ENCODE results near the gene NNAT.
"Not testable (repeated sequence)": the region's sequence is repeated elsewhere in the genome, so short reads cannot be mapped to it uniquely, and the experiment has no call there.

The NNAT gene

GRCh38 chr20:37477041-37477440 lies 44.0 kb upstream of the NNAT start:
- H3K4me1 Mint-ChIP-seq: peaks cover 63% of the 10 kb centered on the region
- no peaks in the 10 kb centered on the region for H3K36me3 Mint-ChIP-seq (ENCODE audit: low read depth)
- TF ChIP-seq, protein P1, sequence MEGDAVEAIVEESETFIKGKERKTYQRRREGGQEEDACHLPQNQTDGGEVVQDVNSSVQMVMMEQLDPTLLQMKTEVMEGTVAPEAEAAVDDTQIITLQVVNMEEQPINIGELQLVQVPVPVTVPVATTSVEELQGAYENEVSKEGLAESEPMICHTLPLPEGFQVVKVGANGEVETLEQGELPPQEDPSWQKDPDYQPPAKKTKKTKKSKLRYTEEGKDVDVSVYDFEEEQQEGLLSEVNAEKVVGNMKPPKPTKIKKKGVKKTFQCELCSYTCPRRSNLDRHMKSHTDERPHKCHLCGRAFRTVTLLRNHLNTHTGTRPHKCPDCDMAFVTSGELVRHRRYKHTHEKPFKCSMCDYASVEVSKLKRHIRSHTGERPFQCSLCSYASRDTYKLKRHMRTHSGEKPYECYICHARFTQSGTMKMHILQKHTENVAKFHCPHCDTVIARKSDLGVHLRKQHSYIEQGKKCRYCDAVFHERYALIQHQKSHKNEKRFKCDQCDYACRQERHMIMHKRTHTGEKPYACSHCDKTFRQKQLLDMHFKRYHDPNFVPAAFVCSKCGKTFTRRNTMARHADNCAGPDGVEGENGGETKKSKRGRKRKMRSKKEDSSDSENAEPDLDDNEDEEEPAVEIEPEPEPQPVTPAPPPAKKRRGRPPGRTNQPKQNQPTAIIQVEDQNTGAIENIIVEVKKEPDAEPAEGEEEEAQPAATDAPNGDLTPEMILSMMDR (IDR thresholded peaks at IDR 0.05; ENCODE audit: unreplicated experiment in 3 of 3): no peak
- H3K4me3 Mint-ChIP-seq: no peak overlapping the region
- peaks cover 5% of the 10 kb centered on the region for H3K27me3 Mint-ChIP-seq (ENCODE audit: low read depth)
- H3K27ac Mint-ChIP-seq: no peak overlapping the region
- peaks cover 4% of the 10 kb centered on the region for H3K9me3 Mint-ChIP-seq

GRCh38 chr20:37479266-37479665 lies 41.8 kb upstream of the NNAT start:
- Mint-ChIP-seq H3K36me3 (ENCODE audit: low read depth) (no peaks in the 10 kb centered on the region), H3K4me1 (peaks cover 54% of the 10 kb centered on the region), H3K9me3 (peaks cover 10% of the 10 kb centered on the region), H3K4me3 (peak overlapping the region in 1 of 3 experiments; percentile 30), H3K27ac (peak overlapping the region in 2 of 3 experiments; percentile 49 to 89), H3K27me3 (ENCODE audit: low read depth) (peaks cover 5% of the 10 kb centered on the region)
- TF ChIP-seq, protein P1 (IDR thresholded peaks at IDR 0.05; ENCODE audit: unreplicated experiment in 3 of 3): no peak

DNA sequence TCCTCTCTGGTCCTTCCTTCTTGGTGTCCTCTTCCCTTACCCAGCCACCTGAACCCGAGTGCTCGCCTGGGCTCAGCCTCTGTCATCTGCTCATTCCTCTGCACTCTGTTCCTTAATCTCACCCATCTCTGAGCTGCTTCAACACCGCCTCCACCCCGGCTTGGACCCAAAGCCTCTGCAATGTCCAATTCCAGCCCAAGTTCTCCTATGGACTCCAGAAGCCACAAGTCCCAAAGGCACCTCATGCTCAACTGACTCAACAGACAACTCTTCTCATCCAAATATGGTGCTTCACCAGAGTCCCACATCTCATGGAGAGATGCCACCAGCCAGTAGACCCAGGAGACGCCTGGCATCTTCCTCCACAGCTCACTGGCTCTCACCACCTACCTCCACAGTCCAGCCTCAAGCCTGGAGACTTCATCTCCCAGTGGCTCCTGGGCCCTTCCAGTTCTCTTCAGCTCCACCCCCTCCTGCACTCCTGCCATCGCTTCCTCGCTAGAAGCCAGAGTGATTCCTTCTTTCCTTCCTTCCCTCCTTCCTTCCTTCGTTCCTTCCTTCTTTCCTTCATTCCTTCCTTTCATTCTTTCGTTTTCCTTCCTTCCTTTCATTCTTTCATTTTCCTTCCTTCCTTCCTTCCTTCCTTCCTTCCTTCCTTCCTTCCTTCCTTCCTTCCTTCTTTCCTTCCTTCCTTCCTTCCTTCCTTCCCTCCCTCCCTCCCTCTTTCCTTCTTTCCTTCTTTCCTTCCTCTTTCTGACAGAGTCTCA lies 40.9 kb upstream of the NNAT start:
- peaks cover 5% of the 10 kb centered on the region for H3K27me3 Mint-ChIP-seq (ENCODE audit: low read depth)
- H3K27ac Mint-ChIP-seq: peak overlapping the region in 1 of 3 experiments; percentile 89
- TF ChIP-seq, protein P1 (IDR thresholded peaks at IDR 0.05; ENCODE audit: unreplicated experiment in 3 of 3): no peak
- no peaks in the 10 kb centered on the region for H3K36me3 Mint-ChIP-seq (ENCODE audit: low read depth)
- H3K4me1 Mint-ChIP-seq: peaks cover 47% of the 10 kb centered on the region
- peaks cover 10% of the 10 kb centered on the region for H3K9me3 Mint-ChIP-seq
- H3K4me3 Mint-ChIP-seq: no peak overlapping the region

DNA sequence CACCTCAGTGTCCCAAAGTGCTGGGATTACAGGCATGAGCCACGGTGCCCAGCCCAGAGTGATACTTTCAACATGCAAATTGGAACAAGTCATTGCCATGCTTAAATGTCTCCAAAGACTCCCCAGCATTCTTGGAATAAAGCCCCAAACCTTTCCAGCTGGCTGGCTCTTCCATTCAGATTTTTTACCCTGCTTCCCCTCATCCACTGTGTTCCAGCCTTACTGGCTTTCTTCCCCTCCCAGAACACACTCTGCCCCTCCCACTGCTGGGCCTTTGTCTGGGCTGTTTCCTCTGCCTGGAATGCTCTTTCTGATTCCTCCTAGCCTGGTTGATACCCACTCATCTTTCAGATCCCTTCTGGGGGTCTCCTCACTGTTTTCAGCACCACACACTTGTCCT lies 40.1 kb upstream of the NNAT start:
- no peaks in the 10 kb centered on the region for H3K36me3 Mint-ChIP-seq (ENCODE audit: low read depth)
- peaks cover 10% of the 10 kb centered on the region for H3K9me3 Mint-ChIP-seq
- peaks cover 5% of the 10 kb centered on the region for H3K27me3 Mint-ChIP-seq (ENCODE audit: low read depth)
- H3K4me3 Mint-ChIP-seq: no peak overlapping the region
- peaks cover 39% of the 10 kb centered on the region for H3K4me1 Mint-ChIP-seq
- no peak overlapping the region for H3K27ac Mint-ChIP-seq
- TF ChIP-seq, protein P1 (IDR thresholded peaks at IDR 0.05; ENCODE audit: unreplicated experiment in 3 of 3): no peak

DNA sequence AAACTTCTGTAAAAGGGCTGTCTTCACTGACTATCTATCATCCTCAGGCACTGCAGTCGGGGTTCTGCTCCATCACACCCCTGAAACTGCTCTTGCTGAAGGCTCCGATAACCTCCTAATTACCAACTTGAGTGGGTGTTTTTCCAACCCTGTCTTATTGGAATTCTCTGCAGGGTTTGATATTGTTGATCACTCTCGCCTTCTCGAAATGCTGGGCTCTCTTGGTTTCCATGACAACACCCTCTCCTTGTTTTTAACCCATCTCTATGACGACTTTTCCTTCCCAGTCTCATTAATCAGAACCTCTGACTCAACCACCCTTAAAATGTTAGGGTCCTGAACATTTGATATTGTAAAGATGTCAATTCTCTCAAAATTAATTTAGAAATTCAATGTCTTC lies 39.4 kb upstream of the NNAT start:
- TF ChIP-seq, protein P1 (IDR thresholded peaks at IDR 0.05; ENCODE audit: unreplicated experiment in 3 of 3): no peak
- Mint-ChIP-seq H3K4me1 (peaks cover 36% of the 10 kb centered on the region), H3K36me3 (ENCODE audit: low read depth) (no peaks in the 10 kb centered on the region), H3K9me3 (peaks cover 10% of the 10 kb centered on the region), H3K4me3 (no peak overlapping the region), H3K27ac (no peak overlapping the region), H3K27me3 (ENCODE audit: low read depth) (peaks cover 5% of the 10 kb centered on the region)

DNA sequence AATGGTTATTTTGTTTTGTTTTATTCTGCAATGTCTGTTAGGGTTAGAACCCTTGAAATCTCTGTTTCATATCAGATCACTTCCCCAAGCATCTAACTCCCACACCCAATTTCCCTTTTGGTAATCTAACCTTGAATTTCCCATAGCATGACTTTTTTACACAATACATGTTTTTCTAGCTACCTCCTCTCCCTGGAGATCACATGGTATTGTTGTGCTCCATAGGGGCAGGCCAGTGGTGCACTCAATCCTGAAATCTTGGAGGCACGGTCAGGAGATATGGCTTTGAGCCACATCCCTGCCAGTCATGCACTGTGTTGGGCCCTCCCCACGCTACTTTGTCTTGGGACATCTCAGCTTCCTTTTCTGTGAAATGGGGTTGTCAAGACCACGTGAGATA lies 36.7 kb upstream of the NNAT start:
- peaks cover 21% of the 10 kb centered on the region for H3K4me1 Mint-ChIP-seq
- no peak overlapping the region for H3K4me3 Mint-ChIP-seq
- peaks cover 10% of the 10 kb centered on the region for H3K9me3 Mint-ChIP-seq
- H3K27me3 Mint-ChIP-seq (ENCODE audit: low read depth): peaks cover 5% of the 10 kb centered on the region
- no peaks in the 10 kb centered on the region for H3K36me3 Mint-ChIP-seq (ENCODE audit: low read depth)
- H3K27ac Mint-ChIP-seq: no peak overlapping the region
- TF ChIP-seq, protein P1 (IDR thresholded peaks at IDR 0.05; ENCODE audit: unreplicated experiment in 3 of 3): no peak

- not testable (repeated sequence) for H3K9me3 Mint-ChIP-seq; H3K36me3 Mint-ChIP-seq (ENCODE audit: low read depth); H3K4me3 Mint-ChIP-seq; H3K27me3 Mint-ChIP-seq (ENCODE audit: low read depth); H3K4me1 Mint-ChIP-seq
- H3K27ac Mint-ChIP-seq: peak overlapping the region in 1 of 3 experiments; percentile 18
Observed at GRCh38 chr20:37486209-37486608, 34.8 kb upstream of the NNAT start.
